ENCODE results near the gene DUS1L. TPM values are rescaled to one million over a fixed set of nuclear protein-coding genes. Genes with fewer than 3 reads are reported as not detected.

The DUS1L gene
- total RNA-seq, 1 experiment from 2014 or later: 176 TPM

- no peak for ATAC-seq
- CTCF ChIA-PET: interaction anchor here (0.6 to 1.9 kb wide), 7 partner anchors 9 to 99 kb away, joined by 3 to 15 read pairs (median 4); partner anchors contain the start of genes DCXR, FASN and RAC3
- H2AFZ ChIP-seq (ENCODE audit: low read depth, low read length, poor library complexity, severe bottlenecking): no peak overlapping the region
- intact Hi-C loops (cut with micrococcal nuclease): loop anchor here (2.0 to 5.0 kb wide), 2 partner anchors 36 to 48 kb away; no protein-coding TSS in a partner anchor
- peak overlapping the region; percentile 68 to 70 for H3K4me3 ChIP-seq (replicated peaks in 1 of 2; ENCODE audit: low read depth in 1 of 2, low read length in 2 of 2)
- H4K20me1 ChIP-seq (ENCODE audit: insufficient read depth): no peaks in the 10 kb centered on the region
- TF ChIP-seq ELF1 (IDR thresholded peaks at IDR 0.05; ENCODE audit: borderline replicate concordance, low read depth) (no peak), EZH2 (IDR thresholded peaks at IDR 0.05) (no peak), TCF7L2 (IDR thresholded peaks at IDR 0.05; ENCODE audit: borderline replicate concordance, extremely low read depth, insufficient read depth, insufficient read length) (no peak), FOSL1 (IDR thresholded peaks at IDR 0.05; ENCODE audit: low read depth) (no peak), ZFX (IDR thresholded peaks at IDR 0.05) (no peak)
- TF ChIP-seq, protein P1, sequence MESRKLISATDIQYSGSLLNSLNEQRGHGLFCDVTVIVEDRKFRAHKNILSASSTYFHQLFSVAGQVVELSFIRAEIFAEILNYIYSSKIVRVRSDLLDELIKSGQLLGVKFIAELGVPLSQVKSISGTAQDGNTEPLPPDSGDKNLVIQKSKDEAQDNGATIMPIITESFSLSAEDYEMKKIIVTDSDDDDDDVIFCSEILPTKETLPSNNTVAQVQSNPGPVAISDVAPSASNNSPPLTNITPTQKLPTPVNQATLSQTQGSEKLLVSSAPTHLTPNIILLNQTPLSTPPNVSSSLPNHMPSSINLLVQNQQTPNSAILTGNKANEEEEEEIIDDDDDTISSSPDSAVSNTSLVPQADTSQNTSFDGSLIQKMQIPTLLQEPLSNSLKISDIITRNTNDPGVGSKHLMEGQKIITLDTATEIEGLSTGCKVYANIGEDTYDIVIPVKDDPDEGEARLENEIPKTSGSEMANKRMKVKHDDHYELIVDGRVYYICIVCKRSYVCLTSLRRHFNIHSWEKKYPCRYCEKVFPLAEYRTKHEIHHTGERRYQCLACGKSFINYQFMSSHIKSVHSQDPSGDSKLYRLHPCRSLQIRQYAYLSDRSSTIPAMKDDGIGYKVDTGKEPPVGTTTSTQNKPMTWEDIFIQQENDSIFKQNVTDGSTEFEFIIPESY (IDR thresholded peaks at IDR 0.05; ENCODE audit: extremely low read depth, insufficient replicate concordance, low read length): no peak
- no TSS peak for BruUV-seq (replicated peaks)
- DNase-seq (ENCODE audit: low read depth, low spot score): no peak
- H3K4me1 ChIP-seq (ENCODE audit: control insufficient read depth in 1 of 2, insufficient read depth in 2 of 2, low read length in 2 of 2): peaks cover 37 to 48% of the 10 kb centered on the region in 2 experiments
- peak overlapping the region; percentile 93 for H3K4me2 ChIP-seq (ENCODE audit: low read length)
- H3K79me2 ChIP-seq (ENCODE audit: insufficient read depth, low read length): peaks cover 11% of the 10 kb centered on the region; the same call in 1 of the 2 replicates
- no peaks in the 10 kb centered on the region for H3K27me3 ChIP-seq (ENCODE audit: insufficient read depth, low read length)
- H3K9me3 ChIP-seq (ENCODE audit: control insufficient read depth in 1 of 2, insufficient read depth in 1 of 2, low read depth in 1 of 2, low read length in 2 of 2): no peaks in the 10 kb centered on the region
- H3K36me3 ChIP-seq (ENCODE audit: control insufficient read depth in 1 of 2, insufficient read depth in 2 of 2, low read length in 2 of 2): peaks cover 0 to 5% of the 10 kb centered on the region in 2 experiments; a peak in 1 of 4 replicates
- H3K9me2 ChIP-seq (ENCODE audit: insufficient read depth): no peaks in the 10 kb centered on the region
- H3K27ac ChIP-seq (ENCODE audit: low read depth, low read length): peak overlapping the region; percentile 94
- RAD21 ChIA-PET (ENCODE audit: low non-redundant PET in 1 of 2, low total read pairs in 2 of 2, uncharacterized antibody in 2 of 2, unreplicated experiment in 2 of 2): interaction anchor here in 1 of 2 experiments (1.0 to 1.2 kb wide), 2 partner anchors 48 to 76 kb away, joined by 4 read pairs; no protein-coding TSS in a partner anchor
- peak overlapping the region; percentile 78 for H3K9ac ChIP-seq (ENCODE audit: low read length)
- POLR2A ChIA-PET: interaction anchor here (0.8 to 2.3 kb wide), 4 partner anchors 8 to 122 kb away, joined by 3 to 11 read pairs (median 4); partner anchors contain the start of genes DCXR, FASN and SLC16A3
These were observed 41.2 kb upstream of the DUS1L start for GRCh38 chr17:82106688-82107305.
